Measurements from ENCODE around the gene HOXB8. TPM values are rescaled to one million over a fixed set of nuclear protein-coding genes. Genes with fewer than 3 reads are reported as not detected.

Gene HOXB8
- total RNA-seq, 1 experiment from 2014 or later = 28.2 TPM

GRCh38 chr17:48603959-48604769, 10.9 kb downstream of the HOXB8 start:
- BruUV-seq (replicated peaks) = no TSS peak
- H3K27ac Mint-ChIP-seq (ENCODE audit: unreplicated experiment) = peak overlapping the region; percentile 95
- H3K9me3 Mint-ChIP-seq (ENCODE audit: low read depth, unreplicated experiment) = no peaks in the 10 kb centered on the region
- no peaks in the 10 kb centered on the region for H3K27me3 Mint-ChIP-seq (ENCODE audit: unreplicated experiment)
- intact Hi-C loops (cut with micrococcal nuclease; ENCODE audit: unreplicated experiment) = no loop called here
- H3K36me3 Mint-ChIP-seq (ENCODE audit: insufficient read depth, unreplicated experiment) = peaks cover 93% of the 10 kb centered on the region
- CTCF ChIA-PET = interaction anchor here (0.6 to 1.4 kb wide), 9 partner anchors 9 to 782 kb away, joined by 3 to 9 read pairs (median 5); no protein-coding TSS in a partner anchor
- peak; percentile 79 for DNase-seq
- no peak for TF ChIP-seq CTCF (IDR thresholded peaks at IDR 0.05; ENCODE audit: unreplicated experiment)
- peak overlapping the region; percentile 88 for H3K4me3 Mint-ChIP-seq (ENCODE audit: low read depth, unreplicated experiment)
- peaks cover 47% of the 10 kb centered on the region for H3K4me1 Mint-ChIP-seq (ENCODE audit: low read depth, unreplicated experiment)

GRCh38 chr17:48601539-48602425, 13.3 kb downstream of the HOXB8 start:
- H3K27me3 Mint-ChIP-seq (ENCODE audit: unreplicated experiment) = peaks cover 8% of the 10 kb centered on the region
- TF ChIP-seq CTCF (IDR thresholded peaks at IDR 0.05; ENCODE audit: unreplicated experiment) = no peak
- peak; percentile 88 for DNase-seq
- peaks cover 45% of the 10 kb centered on the region for H3K4me1 Mint-ChIP-seq (ENCODE audit: low read depth, unreplicated experiment)
- no peaks in the 10 kb centered on the region for H3K9me3 Mint-ChIP-seq (ENCODE audit: low read depth, unreplicated experiment)
- BruUV-seq (replicated peaks) = TSS peak; percentile 85
- CTCF ChIA-PET = interaction anchor here (0.5 to 1.9 kb wide), 19 partner anchors 8 to 386 kb away, joined by 3 to 15 read pairs (median 4); no protein-coding TSS in a partner anchor
- intact Hi-C loops (cut with micrococcal nuclease; ENCODE audit: unreplicated experiment) = loop anchor here (2.0 kb wide), 1 partner anchor 17 kb away; no protein-coding TSS in a partner anchor
- peak overlapping the region; percentile 95 for H3K27ac Mint-ChIP-seq (ENCODE audit: unreplicated experiment)
- H3K4me3 Mint-ChIP-seq (ENCODE audit: low read depth, unreplicated experiment) = peak overlapping the region; percentile 88
- H3K36me3 Mint-ChIP-seq (ENCODE audit: insufficient read depth, unreplicated experiment) = peaks cover 94% of the 10 kb centered on the region

GRCh38 chr17:48601207-48601538, 13.9 kb downstream of the HOXB8 start:
- intact Hi-C loops (cut with micrococcal nuclease; ENCODE audit: unreplicated experiment) = loop anchor here (2.0 kb wide), 1 partner anchor 18 kb away; no protein-coding TSS in a partner anchor
- no TSS peak for BruUV-seq (replicated peaks)
- no peak for DNase-seq
- Mint-ChIP-seq H3K9me3 (ENCODE audit: low read depth, unreplicated experiment) (no peaks in the 10 kb centered on the region), H3K4me1 (ENCODE audit: low read depth, unreplicated experiment) (peaks cover 45% of the 10 kb centered on the region), H3K36me3 (ENCODE audit: insufficient read depth, unreplicated experiment) (peaks cover 94% of the 10 kb centered on the region), H3K27ac (ENCODE audit: unreplicated experiment) (peak overlapping the region; percentile 95), H3K27me3 (ENCODE audit: unreplicated experiment) (peaks cover 8% of the 10 kb centered on the region), H3K4me3 (ENCODE audit: low read depth, unreplicated experiment) (peak overlapping the region; percentile 88)
- no peak for TF ChIP-seq CTCF (IDR thresholded peaks at IDR 0.05; ENCODE audit: unreplicated experiment)
- CTCF ChIA-PET = interaction anchor here (0.5 to 1.9 kb wide), 16 partner anchors 9 to 386 kb away, joined by 3 to 15 read pairs (median 4); no protein-coding TSS in a partner anchor

Data from Calu3 (cell line).